AG04450 (cell line): Measurements from ENCODE around the gene NUP210L. TPM values are rescaled to one million over a fixed set of nuclear protein-coding genes. Genes with fewer than 3 reads are reported as not detected.

Experiments
- CTCF ChIA-PET: fragments of 300-600, 350-600 bp; formaldehyde crosslinking; extraction: SDS; loops from one replicate; lab custom pipeline; 2022; ENCODE audit warnings: antibody characterized with exemption, inconsistent platforms; lab: Charles Lee
- POLR2A ChIA-PET: fragments of 350-600 bp; formaldehyde crosslinking; extraction: SDS; loops from one replicate; lab custom pipeline; 2021; ENCODE audit warnings: antibody characterized with exemption, inconsistent platforms; lab: Yijun Ruan, JAX
- DNase-seq: peaks from one replicate; pipeline ENCODE4 v3.0.0-alpha.2; 2011; ENCODE audit warnings: low read depth, low spot score
- H3K27ac ChIP-seq: one replicate; pipeline ENCODE4 v1.5.1; 2012; ENCODE audit warnings: low read depth, low read length, control low read depth
- H3K27me3 ChIP-seq: one replicate; pipeline ENCODE4 v1.6.0; 2012; ENCODE audit warnings: low read length; ENCODE audit not compliant: control insufficient read depth, insufficient read depth
- H3K4me3 ChIP-seq: 2 replicates; pipeline ENCODE4 v1.5.1; 2011; ENCODE audit warnings: mild to moderate bottlenecking, low read depth, low read length, control low read depth
- H3K9me3 ChIP-seq: 2 replicates; pipeline ENCODE4 v1.5.1; 2012; ENCODE audit warnings: low read length; ENCODE audit not compliant: control insufficient read depth, insufficient read depth
- polyA plus RNA-seq: library from polyadenylated mRNA; depleted of rRNA; stranded (reverse); fragments of >200 nt; gene quantifications from 2 replicates; pipeline ENCODE4 v1.2.3, GENCODE V29; 2011
- TF ChIP-seq, protein P1 (sequence below): IDR thresholded peaks from 2 replicates; pipeline ENCODE4 v1.5.1; 2011; ENCODE audit warnings: low read depth, low read length, control low read depth, inconsistent platforms

Gene NUP210L
- polyA plus RNA-seq, 1 experiment: not detected

DNA sequence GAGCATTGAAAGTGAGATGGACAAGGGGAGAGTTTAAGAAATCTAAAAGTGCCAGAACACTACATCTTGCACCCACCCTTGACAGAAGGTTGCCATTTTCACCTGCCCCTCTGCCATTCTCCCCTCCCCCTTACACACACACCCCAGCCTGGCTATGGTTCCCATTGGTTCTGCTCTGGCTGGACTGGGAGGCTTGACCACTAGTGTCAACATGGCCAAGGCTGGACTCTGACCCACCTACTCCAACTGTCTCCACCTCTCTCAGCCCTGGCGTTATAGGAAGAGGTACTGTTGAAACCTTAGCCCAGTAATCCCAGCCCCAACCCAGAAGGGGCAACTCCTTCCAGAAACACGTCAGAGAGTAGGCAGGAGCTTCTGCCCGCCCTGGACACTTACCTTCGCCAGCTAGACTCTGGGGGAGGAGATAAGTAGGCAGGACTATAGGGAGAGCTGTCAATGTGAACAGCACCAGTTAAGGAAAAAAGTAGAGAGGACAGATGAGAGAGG, 201.0 kb downstream of the NUP210L start:
- ChIA-PET CTCF (interaction anchor here (1.3 to 1.4 kb wide), 2 partner anchors 8 to 33 kb away, joined by 6 to 7 read pairs; partner anchors contain the start of genes DENND4B and RAB13), POLR2A (interaction anchor here (1.1 to 1.2 kb wide), 2 partner anchors 14 to 24 kb away, joined by 3 read pairs; partner anchors contain the start of gene JTB)
- H3K9me3 ChIP-seq: no peaks in the 10 kb centered on the region; the same call in 1 of the 2 replicates
- no peak overlapping the region for H3K4me3 ChIP-seq
- no peak overlapping the region for H3K27ac ChIP-seq
- TF ChIP-seq, protein P1, sequence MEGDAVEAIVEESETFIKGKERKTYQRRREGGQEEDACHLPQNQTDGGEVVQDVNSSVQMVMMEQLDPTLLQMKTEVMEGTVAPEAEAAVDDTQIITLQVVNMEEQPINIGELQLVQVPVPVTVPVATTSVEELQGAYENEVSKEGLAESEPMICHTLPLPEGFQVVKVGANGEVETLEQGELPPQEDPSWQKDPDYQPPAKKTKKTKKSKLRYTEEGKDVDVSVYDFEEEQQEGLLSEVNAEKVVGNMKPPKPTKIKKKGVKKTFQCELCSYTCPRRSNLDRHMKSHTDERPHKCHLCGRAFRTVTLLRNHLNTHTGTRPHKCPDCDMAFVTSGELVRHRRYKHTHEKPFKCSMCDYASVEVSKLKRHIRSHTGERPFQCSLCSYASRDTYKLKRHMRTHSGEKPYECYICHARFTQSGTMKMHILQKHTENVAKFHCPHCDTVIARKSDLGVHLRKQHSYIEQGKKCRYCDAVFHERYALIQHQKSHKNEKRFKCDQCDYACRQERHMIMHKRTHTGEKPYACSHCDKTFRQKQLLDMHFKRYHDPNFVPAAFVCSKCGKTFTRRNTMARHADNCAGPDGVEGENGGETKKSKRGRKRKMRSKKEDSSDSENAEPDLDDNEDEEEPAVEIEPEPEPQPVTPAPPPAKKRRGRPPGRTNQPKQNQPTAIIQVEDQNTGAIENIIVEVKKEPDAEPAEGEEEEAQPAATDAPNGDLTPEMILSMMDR: no peak
- H3K27me3 ChIP-seq: no peaks in the 10 kb centered on the region
- DNase-seq: no peak

DNA sequence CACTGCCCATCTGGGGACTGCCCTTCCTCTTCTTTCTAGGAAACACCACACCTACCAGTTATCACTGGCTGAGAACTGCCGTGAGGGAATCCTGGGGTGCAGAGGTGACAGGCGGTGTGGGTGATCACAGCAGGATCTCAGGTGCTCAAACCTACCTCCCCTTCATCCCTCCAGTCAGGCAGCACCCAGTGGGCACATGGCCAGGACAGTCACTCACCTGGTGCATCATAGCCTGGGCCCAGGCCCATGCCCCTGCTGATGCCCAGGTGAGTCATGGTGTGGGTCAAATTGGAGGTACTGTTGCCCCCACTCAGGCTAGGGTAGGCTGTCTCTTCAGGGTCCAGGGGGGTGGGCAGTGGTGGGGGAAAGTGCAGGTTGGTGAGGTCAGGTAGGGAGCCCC, 203.1 kb downstream of the NUP210L start:
- H3K4me3 ChIP-seq: no peak overlapping the region
- no peaks in the 10 kb centered on the region for H3K9me3 ChIP-seq
- POLR2A ChIA-PET: no interaction called here
- TF ChIP-seq, protein P1: no peak
- no peak overlapping the region for H3K27ac ChIP-seq
- no peaks in the 10 kb centered on the region for H3K27me3 ChIP-seq
- CTCF ChIA-PET: interaction anchor here (0.5 kb wide), 1 partner anchor 1047 kb away, joined by 3 read pairs; no protein-coding TSS in a partner anchor
- DNase-seq: no peak

DNA sequence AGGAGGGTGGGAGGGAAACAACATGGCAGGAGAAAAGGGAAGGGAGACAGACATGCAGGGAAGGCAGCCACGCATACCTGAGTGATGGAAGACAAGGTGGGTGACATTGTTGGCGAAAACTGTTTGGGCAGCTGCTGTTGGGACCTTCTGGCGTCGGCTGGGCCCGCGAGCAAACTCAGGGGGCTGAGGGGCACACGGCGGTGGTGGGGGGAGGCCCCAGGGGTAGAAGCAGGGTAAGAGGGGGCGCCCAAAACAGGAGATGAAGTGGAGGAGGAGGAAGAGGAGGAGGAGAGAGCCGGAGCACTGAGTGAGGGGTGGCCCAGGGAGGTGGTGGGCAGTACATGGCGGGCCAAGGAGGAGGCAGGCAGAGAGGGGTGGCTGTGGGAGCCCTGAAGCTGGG, 203.7 kb downstream of the NUP210L start:
- CTCF ChIA-PET: interaction anchor here (0.5 kb wide), 1 partner anchor 1048 kb away, joined by 3 read pairs; no protein-coding TSS in a partner anchor
- no peak for DNase-seq
- TF ChIP-seq, protein P1: no peak
- no peak overlapping the region for H3K4me3 ChIP-seq
- H3K27me3 ChIP-seq: no peaks in the 10 kb centered on the region
- POLR2A ChIA-PET: no interaction called here
- no peaks in the 10 kb centered on the region for H3K9me3 ChIP-seq
- no peak overlapping the region for H3K27ac ChIP-seq

DNA sequence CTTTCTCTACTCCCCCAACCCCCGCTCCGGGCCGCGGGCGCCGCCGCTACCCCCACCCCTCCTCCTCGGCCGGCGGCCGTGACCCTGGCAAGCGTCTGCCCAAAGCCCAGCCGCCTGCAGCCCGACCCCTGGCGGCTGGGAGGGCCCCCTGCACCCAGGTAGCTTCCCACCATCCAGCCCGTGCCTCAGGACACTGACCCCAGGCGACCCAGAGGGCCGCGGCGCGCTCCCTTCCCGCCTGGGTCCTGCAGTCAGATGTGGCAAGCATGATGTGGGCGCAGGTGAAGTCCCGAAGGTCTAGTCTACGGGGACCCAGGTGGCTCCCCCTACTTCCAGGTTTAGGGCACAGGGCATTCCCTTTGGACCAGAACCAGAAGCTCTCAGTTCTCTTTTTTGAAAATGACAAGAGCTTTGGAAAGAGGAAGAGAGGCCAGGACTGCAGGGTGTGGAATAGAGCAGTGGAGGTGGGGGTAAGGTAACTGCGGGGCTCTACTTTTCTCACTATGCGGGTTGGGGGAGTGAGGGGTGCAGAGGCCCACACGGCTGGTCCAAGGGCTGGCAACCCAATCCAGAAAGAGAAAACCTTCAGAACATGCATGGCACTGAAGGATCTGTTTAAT, 208.1 kb downstream of the NUP210L start, which contains the start of gene DENND4B:
DENND4B (minus strand) TSS at position 97 of the 620 bp plus-strand sequence. CDS start 2,344 bp downstream, outside the sequence.
- Histone ChIP-seq H3K27me3 (no peaks in the 10 kb centered on the region), H3K4me3 (peak within 1 kb of the TSS; percentile 86), H3K9me3 (no peaks in the 10 kb centered on the region; the same call in 1 of the 2 replicates), H3K27ac (peak within 1 kb of the TSS; percentile 61)
- ChIA-PET POLR2A (interaction anchor here (0.6 to 1.8 kb wide), 14 partner anchors 12 to 276 kb away, joined by 3 to 19 read pairs (median 5); partner anchors contain the start of genes CREB3L4, CRTC2, GATAD2B and JTB), CTCF (interaction anchor here (0.5 to 3.8 kb wide), 31 partner anchors 8 to 595 kb away, joined by 3 to 19 read pairs (median 5); partner anchors contain the start of genes RAB13 and SLC39A1)
- no peak for DNase-seq
- TF ChIP-seq, protein P1: peak; percentile 90
